ENCODE measurements around the gene ARX. TPM values are rescaled to one million over a fixed set of nuclear protein-coding genes. Genes with fewer than 3 reads are reported as not detected.

ARX gene
- total RNA-seq: not detected
- long read RNA-seq: 0 reads

- ATAC-seq (ENCODE audit: poor library complexity) (peak; percentile 55), DNase-seq (no peak)
- intact Hi-C loops (cut with DNase I): no loop called here
These were observed at the start of gene ARX for GRCh38 chrX:25015486-25016360. ARX (minus strand) TSS chrX:25015965; CDS start chrX:25015737, 228 bp downstream.

- ATAC-seq (ENCODE audit: poor library complexity): no peak
- intact Hi-C loops (cut with DNase I): no loop called here
- DNase-seq: no peak
These were observed 43.5 kb upstream of the ARX start for GRCh38 chrX:25059273-25059672.

DNA sequence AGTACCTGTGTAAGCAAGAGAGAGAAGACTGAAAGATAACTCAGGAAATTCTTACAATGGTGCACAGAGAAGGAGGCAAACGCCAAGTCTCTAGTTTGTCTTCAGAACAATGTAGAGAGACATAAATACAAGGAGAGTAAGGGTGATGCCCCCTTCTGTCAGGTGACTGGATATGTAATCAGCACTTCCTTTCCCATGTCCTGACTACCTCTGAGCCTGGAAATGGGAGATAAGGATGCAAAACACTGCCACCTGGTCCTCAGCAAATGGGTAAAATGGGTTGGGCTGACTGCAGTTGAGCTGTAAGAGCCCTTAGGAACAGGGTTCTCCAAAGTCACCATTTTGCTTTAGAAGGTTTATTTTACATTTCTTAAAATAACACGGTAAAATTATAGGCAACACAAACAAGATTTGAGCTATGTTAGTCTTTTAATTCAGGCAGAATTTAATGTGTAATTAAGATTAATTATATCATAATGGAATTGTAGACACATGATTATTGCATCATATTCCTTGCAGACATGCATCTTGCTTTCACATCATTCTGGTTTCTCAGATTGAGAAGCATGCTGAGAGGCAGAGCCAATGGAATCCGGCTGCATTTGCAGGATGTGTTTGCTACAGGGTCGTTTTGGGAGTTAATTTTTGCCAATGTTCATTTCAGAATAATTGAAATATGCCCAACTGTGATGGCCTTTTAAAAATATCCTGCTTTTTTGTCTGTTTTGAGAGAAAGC, 37.2 kb upstream of the ARX start:
- intact Hi-C loops (cut with DNase I): no loop called here
- DNase-seq (no peak), ATAC-seq (ENCODE audit: poor library complexity) (no peak)

DNA sequence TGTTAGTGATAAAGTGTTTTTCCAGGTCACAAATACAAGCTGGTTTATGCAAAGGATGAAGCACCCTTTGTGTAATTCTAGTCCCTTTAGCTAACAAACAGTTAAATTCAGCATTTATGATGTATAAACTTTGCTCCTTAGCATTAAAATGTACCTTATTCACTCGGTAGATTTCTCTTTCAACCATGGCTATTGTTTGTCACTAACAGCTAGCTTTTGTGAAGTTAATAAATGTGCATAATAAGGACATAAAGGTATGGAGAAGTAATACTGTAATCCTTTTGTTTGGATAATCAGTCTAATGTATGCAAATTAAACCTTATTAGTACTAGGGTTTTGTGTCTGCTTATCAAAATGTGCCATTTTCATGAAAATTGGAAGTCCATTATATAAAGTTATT, 34.2 kb upstream of the ARX start:
- intact Hi-C loops (cut with DNase I): no loop called here
- no peak for ATAC-seq (ENCODE audit: poor library complexity)
- no peak for DNase-seq

GRCh38 chrX:25049357-25049756, 33.6 kb upstream of the ARX start:
- intact Hi-C loops (cut with DNase I): no loop called here
- no peak for DNase-seq
- no peak for ATAC-seq (ENCODE audit: poor library complexity)

- DNase-seq (no peak), ATAC-seq (ENCODE audit: poor library complexity) (no peak)
- intact Hi-C loops (cut with DNase I): no loop called here
These were observed 32.4 kb upstream of the ARX start for GRCh38 chrX:25048178-25048577.

DNA sequence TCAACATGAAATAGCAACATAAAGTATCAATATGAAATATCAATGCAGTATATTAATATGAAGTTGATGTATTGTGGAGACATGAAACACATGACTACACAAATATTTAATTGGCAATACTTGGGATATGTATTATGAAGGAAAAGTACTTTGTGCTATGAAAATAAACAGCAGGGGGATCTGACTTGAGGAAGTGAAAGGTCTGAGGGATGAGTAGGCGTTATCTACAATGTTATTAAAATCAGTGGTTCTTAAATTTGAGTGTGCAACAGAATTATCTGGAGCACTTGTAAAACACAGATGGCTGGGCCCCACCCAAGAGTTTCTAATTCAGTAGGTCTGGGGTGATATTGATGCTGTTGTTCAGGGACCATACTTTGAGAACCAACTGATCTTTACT, 27.4 kb upstream of the ARX start:
- intact Hi-C loops (cut with DNase I): no loop called here
- no peak for DNase-seq
- no peak for ATAC-seq (ENCODE audit: poor library complexity)

DNA sequence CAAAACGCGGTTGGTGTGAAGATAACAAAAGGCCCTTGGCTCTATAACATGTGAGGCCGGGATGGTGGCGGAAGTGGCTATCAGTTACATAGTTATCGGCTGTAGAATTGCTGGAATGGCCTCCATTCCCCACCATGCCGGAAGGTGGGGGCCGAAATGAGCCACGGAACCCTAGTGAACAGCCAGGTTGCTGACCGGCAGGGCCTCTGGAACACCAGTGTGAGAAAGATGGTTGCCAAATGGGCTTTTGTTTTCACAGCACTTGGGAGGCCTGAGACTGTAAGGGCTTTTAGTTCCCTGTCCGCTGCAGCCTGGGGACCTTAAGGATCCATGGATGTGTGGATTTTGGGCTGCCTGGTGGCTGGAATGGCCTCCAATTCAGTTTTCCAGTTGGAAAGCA, 23.3 kb upstream of the ARX start:
- DNase-seq: no peak
- intact Hi-C loops (cut with DNase I): no loop called here
- no peak for ATAC-seq (ENCODE audit: poor library complexity)

DNA sequence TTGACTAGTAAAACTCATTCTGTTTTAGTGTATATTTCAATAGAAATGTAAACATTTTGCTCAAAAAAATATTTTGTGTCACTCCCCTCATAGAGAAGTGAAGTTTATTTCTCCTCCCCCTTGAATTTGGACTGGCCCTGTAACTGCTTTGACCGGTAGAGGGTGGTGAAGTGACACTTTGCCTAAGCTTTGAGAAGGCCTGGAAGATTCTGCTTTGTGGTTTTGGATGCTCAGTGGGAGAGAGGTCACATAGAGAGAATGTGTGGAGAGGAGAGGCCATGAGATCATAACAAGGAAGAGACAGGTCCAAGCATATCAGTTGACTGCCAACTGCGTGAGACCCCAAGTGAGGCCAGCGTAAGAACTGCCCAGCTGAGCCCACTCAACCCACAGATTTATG, 19.1 kb upstream of the ARX start:
- ATAC-seq (ENCODE audit: poor library complexity): no peak
- intact Hi-C loops (cut with DNase I): no loop called here

GRCh38 chrX:25029288-25029825, 13.6 kb upstream of the ARX start:
- intact Hi-C loops (cut with DNase I): no loop called here
- ATAC-seq (ENCODE audit: poor library complexity) (no peak), DNase-seq (no peak)

More for the DNA sequence above, 19.1 kb upstream of the ARX start:
- no peak for DNase-seq

DNA sequence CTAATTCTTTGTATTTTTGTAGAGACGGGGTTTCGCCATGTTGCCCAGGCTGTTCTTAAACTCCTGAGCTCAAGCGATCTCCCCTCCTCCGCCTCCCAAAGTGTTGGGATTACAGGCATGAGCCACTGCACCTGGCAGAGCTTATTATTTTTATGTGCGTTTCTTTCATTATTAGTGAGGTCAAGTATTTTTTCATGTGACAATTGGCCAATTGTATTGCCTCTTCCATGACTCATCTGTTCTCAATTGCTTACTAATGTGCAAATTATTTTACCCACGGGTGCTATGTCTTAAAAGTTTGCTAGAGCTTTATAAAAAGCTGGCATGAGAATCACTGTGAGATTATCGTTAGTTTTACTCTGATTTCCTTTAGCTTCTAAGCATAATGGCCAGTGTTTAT, 13.0 kb upstream of the ARX start:
- DNase-seq: no peak
- ATAC-seq (ENCODE audit: poor library complexity): no peak

DNA sequence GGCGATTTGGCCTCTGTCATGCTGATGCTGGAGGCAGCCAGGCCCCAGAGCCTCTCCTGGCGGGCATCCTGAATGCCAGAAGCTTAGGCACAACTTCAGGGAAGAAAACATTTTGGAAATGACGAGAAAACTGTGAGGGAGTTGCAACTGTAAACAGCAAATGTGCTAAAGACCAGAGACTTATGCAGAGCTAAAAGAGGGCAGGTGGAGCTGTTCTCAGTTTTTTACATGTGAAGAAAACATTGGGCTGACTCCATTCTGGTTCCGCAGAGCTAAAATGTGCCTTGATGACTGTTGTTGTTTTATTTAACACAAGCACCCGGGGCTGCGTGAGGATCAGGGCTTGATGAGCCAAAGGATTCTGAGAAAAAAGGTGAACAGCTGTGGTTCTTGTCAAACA, 10.8 kb upstream of the ARX start:
- DNase-seq (no peak), ATAC-seq (ENCODE audit: poor library complexity) (no peak)
- intact Hi-C loops (cut with DNase I): no loop called here

More for the DNA sequence above, 13.0 kb upstream of the ARX start:
- intact Hi-C loops (cut with DNase I): no loop called here

GRCh38 chrX:25025615-25026014, 9.8 kb upstream of the ARX start:
- DNase-seq: no peak
- intact Hi-C loops (cut with DNase I): no loop called here
- ATAC-seq (ENCODE audit: poor library complexity): no peak

- intact Hi-C loops (cut with DNase I): no loop called here
- ATAC-seq (ENCODE audit: poor library complexity): no peak
- no peak for DNase-seq
These were observed 8.1 kb upstream of the ARX start for GRCh38 chrX:25023908-25024307.

- ATAC-seq (ENCODE audit: poor library complexity) (no peak), DNase-seq (no peak)
These were observed 6.9 kb upstream of the ARX start for GRCh38 chrX:25022499-25023325.

DNA sequence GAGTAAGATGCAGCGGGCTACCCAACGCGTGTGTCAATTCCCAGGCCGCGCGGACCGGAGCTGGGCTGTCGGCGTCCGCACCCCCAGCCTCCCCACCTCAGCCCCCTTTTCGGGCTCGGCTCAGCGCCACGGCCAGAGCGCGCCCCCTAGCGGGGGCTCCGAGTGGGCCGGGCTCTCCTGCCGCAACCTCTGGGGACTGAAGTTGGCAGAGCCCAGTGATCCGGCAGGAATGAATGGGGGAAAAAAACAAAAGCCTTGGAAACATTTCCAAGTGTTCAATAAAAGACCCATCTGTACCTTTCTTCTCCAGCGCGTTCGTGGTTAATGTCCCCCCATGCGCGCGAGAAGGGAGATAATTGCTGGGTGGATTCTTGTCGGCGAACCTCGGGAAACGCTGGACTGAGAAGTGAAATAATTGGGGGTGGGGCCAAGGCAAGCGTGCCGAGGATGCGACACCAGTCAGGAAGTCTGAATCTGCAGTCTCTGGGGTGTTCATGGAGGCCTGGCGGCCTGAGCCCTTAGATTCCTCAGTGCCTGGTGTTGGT, 5.2 kb upstream of the ARX start:
- intact Hi-C loops (cut with DNase I): no loop called here
- ATAC-seq (ENCODE audit: poor library complexity): no peak
- DNase-seq: no peak

More at GRCh38 chrX:25022499-25023325, 6.9 kb upstream of the ARX start:
- intact Hi-C loops (cut with DNase I): no loop called here

DNA sequence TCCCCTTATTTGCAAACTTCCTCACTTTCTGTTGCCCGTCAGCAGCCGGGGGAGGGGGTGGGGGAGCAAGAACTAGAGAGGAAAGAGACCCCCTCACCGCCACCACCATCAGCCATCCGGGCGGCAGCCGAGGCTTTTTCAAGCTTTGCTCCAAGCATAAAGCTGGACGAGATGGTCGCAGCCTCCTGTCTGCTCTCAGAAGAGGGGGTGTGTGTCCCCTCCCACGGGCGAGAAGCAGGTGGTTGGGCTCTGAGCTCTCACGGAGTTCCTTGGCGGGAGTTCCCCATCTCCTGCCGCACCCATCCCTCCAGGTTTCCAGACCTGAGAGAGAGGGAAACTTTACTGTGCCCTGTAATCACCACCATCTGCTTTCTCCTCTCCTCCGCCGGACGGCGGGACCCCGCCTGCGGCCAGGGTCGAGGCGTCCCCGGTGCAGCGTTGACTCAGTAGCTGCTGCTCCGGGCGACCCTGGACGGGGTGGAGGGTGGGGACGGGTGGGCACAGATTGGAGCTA, 4.7 kb upstream of the ARX start:
- no peak for DNase-seq

DNA sequence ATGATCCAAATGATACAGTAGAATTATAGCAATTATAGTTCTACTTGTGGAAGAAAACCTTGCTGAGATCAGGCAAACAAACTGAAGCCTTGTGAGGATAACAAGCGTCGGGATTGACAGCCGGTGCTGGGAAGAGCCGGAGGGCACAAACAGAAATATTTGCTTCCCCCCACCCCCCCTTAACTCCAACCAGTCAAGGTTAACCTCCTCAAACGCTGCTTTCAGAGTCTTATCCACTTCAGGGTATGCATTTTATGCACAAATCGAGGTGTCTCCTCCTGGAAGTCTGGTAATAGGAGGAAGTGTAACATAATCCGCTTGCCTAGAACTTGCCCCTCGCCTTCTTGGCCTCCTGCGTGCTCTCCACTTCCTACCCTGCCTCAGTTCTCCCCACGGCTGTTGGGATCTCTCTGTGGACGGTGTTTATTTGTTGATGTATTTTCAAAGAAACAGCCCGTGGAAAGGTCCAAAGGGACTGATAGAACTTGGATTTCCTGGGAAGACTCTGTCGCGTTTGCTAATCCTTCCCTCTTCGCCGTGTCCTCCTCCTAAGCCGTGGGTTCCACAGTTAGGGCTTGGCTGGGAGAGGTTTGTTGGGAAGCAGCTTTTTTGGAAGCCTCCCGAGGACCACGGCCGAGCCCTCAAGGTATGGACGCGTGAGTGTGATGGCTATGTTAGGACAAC, 4.1 kb upstream of the ARX start:
- ATAC-seq (ENCODE audit: poor library complexity) (no peak), DNase-seq (no peak)
- intact Hi-C loops (cut with DNase I): no loop called here

More for the DNA sequence above, 4.7 kb upstream of the ARX start:
- no peak for ATAC-seq (ENCODE audit: poor library complexity)
- intact Hi-C loops (cut with DNase I): no loop called here

Measured in Right ventricle myocardium superior (tissue), 1 donor.